ENCODE results near the gene FAM234A. TPM values are rescaled to one million over a fixed set of nuclear protein-coding genes. Genes with fewer than 3 reads are reported as not detected.
"Not testable (repeated sequence)": the region's sequence is repeated elsewhere in the genome, so short reads cannot be mapped to it uniquely, and the experiment has no call there.

FAM234A gene
- total RNA-seq, 1 donor = 58.7 TPM

- peak overlapping the region; percentile 5 for H3K4me3 ChIP-seq (ENCODE audit: low read depth, low read length)
- DNase-seq (ENCODE audit: low read depth) = peak; percentile 42
- TF ChIP-seq CTCF (IDR thresholded peaks at IDR 0.05; ENCODE audit: insufficient read depth, low read depth, low read length) = no peak
Measured at GRCh38 chr16:252366-253337, 18.0 kb downstream of the FAM234A start.

GRCh38 chr16:253833-254232 is 19.2 kb downstream of the FAM234A start:
- no peak for TF ChIP-seq CTCF (IDR thresholded peaks at IDR 0.05; ENCODE audit: insufficient read depth, low read depth, low read length)
- no peak overlapping the region for H3K4me3 ChIP-seq (ENCODE audit: low read depth, low read length)
- no peak for DNase-seq (ENCODE audit: low read depth)

- DNase-seq (ENCODE audit: low read depth) = no peak
- H3K4me3 ChIP-seq (ENCODE audit: low read depth, low read length) = no peak overlapping the region
- no peak for TF ChIP-seq CTCF (IDR thresholded peaks at IDR 0.05; ENCODE audit: insufficient read depth, low read depth, low read length)
Measured at GRCh38 chr16:254461-254860, 19.8 kb downstream of the FAM234A start.

- no peak for DNase-seq (ENCODE audit: low read depth)
- TF ChIP-seq CTCF (IDR thresholded peaks at IDR 0.05; ENCODE audit: insufficient read depth, low read depth, low read length) = no peak
- no peak overlapping the region for H3K4me3 ChIP-seq (ENCODE audit: low read depth, low read length)
Measured at GRCh38 chr16:255183-255582, 20.6 kb downstream of the FAM234A start.

GRCh38 chr16:258091-258490 is 23.5 kb downstream of the FAM234A start:
- DNase-seq (ENCODE audit: low read depth); H3K4me3 ChIP-seq (ENCODE audit: low read depth, low read length): not testable (repeated sequence)

GRCh38 chr16:259226-259625 is 24.6 kb downstream of the FAM234A start:
- H3K4me3 ChIP-seq (ENCODE audit: low read depth, low read length) = no peak overlapping the region
- TF ChIP-seq CTCF (IDR thresholded peaks at IDR 0.05; ENCODE audit: insufficient read depth, low read depth, low read length) = no peak
- no peak for DNase-seq (ENCODE audit: low read depth)

GRCh38 chr16:259814-260253 is 25.2 kb downstream of the FAM234A start:
- TF ChIP-seq CTCF (IDR thresholded peaks at IDR 0.05; ENCODE audit: insufficient read depth, low read depth, low read length) = no peak
- DNase-seq (ENCODE audit: low read depth) = no peak
- H3K4me3 ChIP-seq (ENCODE audit: low read depth, low read length) = no peak overlapping the region

All from fibroblast of villous mesenchyme (primary cell).